Stromal cell of bone marrow (primary cell): ENCODE measurements around the gene AGBL4.

Experiments used
- DNase-seq: peaks from one replicate; pipeline ENCODE4 v3.0.0-alpha.2; 2012; ENCODE audit warnings: low read depth

The AGBL4 gene

DNA sequence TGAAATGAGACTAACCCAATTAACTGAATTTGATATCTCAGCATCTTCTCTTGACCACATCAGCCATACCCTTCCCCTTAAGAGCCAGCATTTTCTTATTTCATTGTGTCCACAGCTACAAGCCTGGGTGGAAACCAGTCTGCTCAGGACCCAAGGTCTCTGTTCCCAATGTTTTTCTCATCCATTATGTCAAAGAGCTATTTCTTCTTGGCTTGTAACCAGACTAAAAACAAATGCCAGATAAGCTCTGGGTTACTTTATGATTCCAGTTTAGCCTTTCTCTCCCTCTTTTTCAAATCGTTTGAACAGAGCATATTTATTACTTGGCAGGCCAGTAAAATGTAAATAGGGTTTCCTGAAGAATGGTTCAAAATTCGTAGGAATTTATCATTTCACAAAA is 1442.5 kb downstream of the AGBL4 start:
- no peak for DNase-seq

DNA sequence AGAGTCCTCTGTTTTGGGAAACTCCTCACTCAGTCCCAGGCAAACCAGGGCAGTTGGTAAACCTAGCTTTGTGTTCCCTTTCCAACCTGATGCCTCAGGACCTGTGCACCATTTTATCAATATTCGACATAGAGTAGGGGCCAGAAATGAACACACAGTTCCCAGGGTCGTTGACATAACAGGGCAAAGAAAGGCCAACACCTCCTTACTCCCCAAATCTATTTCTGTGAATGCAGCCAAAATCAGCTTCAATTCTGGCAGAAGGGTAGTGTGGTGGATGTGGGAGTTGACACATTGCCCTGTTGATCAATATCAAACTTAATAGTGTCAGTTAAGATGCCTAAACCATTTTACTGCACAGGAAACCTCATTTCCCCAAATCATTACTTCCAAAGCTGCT is 1447.2 kb downstream of the AGBL4 start:
- DNase-seq = no peak

DNA sequence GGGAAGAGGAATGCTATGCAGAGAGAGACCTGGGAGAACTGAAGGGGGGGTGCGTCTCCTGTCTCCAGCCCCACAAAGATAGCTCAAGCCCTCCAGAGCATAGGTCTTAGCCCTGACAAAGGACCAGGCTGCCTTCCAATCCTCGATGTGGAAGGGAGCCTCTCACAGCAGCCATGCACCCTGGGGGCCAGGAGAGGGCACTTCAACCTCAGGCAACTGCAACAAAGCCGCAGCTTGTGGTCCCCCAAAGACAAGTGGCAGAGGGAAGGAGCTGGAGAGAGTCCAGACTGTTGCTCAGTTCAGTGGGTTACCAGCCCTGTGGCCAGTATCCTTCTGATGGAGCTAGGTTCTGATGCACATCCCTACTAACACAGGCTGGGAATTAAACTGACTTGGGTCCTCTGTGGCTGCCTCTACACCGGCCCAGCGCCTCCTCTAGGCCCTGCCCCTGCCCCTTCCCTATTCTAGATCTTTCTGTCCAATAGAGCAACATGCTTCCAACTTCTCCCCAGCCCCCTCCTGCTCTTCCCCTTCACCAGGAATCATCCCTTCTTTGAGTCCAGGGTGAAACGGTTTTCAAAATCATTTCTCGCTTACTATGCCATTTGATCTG is 1451.0 kb downstream of the AGBL4 start:
- DNase-seq = peak; percentile 28

DNA sequence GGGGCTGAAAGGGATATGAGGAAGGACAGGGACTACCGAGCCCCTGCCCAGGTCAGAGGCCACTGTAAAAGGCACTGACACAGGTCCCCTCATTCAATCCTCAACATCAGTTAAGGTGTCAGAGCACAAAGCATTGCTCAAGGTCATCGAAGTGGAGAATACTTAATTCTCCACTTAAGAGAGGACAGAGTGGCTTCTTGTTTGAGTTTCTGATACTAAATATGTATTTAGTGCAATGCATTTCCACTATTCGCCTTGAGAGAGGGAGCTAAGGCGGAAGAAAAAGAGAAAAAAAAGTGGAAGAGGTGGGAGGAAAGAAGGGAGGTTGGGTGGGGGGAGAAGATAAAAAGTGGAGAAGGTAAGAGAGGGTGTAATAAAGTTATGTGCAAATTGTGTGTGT is 1451.6 kb downstream of the AGBL4 start:
- no peak for DNase-seq

DNA sequence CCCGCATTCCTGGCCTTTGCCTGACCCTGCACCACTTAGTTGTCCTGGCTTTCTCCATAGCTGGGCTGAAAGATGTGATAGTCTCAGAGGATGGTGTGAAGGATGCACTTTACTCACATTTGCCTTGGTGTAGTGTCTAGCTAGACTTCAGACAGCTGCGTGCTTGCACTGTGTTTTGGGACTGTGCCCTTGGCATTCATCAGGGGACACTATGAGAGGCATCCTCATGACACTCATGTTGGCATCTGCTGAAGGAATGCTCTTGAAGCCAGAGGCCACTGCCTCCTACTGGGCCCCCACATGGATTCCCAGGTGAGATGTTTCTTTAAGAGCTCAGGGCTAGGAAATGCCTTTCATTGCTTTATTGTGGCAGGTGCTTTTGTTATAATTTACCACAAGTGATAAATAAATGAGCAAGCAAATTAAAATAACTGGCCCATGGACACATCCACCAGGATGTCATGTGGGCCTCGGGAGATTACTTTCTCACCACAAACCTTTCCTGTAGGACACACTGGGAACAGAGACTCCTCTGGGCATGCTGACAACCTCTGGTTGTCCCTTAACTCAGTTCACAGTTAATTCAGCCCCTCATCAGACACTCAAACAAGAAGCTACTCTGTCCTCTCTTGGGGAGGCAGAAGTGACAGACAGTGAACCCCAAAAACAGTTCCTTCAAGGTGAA is 1452.3 kb downstream of the AGBL4 start:
- DNase-seq = no peak

DNA sequence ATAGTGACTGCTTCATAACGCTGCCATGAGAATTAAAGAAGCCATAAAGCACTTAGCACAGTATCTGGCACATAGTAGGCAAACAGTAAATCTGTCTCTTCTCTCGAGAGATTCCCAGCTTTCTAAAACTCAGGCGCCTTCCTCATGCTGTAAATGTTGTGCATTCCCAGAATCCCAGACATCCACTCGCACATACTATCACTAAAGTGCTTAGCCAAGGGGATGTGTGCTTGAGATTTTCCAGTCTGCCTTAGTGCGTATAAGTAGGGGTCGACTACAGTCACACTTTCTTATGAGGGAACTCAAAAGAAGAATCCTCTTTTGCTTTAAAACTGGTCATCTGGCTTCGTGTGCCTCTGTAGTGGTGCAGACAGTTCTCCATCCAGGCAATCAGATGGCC is 1453.2 kb downstream of the AGBL4 start:
- no peak for DNase-seq

DNA sequence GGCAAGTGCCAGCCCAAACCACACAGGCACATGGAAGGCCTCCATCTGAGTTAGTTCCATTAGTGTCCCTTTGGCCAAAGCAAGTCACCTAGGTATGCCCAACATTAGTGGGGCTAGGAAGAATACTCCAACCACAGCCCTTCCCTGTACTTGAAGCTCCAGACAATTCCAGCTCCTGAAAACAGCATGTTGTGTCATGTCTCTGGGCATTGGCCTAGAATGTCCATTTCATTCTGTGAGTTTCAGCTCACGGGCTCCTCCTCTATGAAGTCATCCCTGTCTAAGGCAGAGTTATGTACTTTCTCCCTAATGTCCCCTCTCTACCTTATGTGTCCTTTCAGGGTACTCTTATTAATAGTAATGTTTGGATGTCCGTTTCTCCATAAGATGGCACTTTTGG is 1455.3 kb downstream of the AGBL4 start:
- DNase-seq = no peak

DNA sequence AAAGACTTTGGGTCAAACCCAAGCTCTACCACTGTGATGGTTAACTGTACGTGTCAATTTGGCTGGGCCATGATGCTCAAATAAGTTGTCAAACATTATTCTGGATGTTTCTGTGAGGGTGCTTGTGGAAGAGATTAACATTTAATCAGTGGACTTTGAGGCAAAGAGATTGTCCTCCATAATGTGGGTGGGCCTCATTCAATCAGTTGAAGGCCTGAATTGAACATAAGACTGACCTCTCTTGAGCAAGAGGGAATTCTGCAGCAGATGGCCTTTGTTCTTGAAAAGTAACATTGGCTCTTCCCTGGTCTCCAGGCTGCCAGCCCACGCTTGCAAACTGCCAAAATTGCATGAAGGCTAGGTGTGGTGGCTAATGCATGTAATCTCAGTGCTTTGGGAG is 1457.3 kb downstream of the AGBL4 start:
- no peak for DNase-seq

DNA sequence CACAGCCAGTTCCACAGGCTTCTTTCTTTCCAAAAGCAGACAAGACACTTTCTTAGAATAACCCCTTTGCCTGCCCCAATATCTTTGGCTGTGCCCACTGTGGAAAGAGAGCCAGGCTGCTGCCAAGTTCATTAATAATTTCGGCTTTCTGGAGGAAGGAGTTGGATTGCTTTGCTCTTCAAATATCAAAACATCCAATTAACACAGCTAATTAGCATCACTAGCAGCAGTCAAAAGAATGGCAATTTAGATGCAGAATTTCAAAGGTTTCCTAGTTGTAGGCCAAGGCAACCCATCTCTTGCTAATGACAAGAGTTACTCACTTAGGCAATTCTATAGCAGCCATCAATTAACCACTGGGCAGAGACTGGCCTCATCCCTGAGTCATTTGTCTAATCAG is 1460.7 kb downstream of the AGBL4 start:
- no peak for DNase-seq

DNA sequence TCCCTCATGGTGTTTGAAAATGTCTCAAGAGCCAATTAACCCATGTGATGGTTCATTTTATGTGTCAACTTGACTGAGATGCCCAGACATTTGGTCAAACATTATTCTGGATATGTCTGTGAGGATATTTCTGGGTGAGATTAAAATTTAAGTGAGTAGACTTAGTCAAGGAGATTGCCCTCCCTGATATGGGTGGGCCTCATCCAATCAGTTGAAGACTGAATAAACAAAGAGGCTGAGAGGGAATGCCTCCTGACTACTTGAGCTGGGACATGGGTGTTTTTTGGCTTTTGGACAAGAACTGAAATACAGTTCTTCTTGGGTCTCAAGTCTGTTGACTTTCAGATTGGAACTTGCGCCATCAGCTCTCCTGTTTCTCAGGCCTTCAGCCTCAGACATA is 1462.3 kb downstream of the AGBL4 start:
- no peak for DNase-seq

DNA sequence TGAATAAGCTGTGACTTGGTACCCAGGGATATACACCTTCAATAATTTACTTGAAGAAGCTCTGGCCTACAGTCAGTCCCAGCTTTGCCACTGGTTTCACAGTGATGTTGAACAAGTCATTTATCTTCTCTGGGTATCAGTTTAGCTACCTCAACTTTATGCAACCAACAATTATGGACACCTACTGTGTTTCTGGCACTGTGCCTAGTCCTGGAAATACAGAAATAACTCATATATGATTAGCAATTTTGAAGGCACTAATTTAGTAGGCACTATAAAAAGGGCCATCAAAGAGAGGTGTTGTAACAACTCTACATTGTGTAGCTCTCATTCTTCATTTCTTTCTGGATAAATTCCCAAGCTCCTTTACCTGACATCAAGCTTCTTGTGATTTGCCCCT is 1463.2 kb downstream of the AGBL4 start:
- DNase-seq = no peak

DNA sequence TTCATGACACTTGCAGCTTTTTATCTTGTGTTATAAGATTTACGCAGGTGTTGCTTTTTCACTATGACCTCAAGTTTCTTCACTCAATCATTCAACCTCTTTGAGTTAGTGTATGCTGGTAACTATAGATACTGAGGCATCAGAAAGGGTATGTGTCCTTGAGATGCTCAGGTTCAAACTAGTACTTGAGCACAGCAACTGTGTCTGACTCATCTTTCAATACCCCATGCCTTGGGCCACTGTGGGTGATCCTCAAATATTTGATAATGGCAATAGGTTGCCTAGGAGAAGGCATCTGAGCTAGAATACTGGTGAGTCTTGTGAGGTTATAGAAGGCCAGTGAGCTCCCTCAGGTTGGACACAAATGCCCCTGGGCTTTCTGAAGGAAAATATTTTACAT is 1463.6 kb downstream of the AGBL4 start:
- DNase-seq = no peak

DNA sequence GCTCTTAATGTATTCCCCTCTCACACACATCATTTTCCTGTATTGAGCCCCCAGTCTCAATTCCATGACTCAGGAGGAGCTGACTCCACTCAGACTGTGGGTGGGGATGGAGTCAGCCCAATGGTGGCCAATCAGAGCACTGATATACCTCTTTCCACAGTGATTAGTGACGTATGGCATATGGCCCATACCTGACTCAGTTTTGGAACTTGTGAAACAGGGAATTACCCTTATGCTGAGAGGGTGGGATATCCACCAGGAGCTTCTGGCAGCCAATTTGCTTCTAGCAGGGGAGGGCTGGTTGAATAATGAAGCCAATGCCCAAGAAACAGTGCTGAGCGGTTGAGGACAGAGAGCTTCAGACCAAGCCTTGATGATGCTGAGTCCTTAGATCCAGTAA is 1465.4 kb downstream of the AGBL4 start:
- no peak for DNase-seq

DNA sequence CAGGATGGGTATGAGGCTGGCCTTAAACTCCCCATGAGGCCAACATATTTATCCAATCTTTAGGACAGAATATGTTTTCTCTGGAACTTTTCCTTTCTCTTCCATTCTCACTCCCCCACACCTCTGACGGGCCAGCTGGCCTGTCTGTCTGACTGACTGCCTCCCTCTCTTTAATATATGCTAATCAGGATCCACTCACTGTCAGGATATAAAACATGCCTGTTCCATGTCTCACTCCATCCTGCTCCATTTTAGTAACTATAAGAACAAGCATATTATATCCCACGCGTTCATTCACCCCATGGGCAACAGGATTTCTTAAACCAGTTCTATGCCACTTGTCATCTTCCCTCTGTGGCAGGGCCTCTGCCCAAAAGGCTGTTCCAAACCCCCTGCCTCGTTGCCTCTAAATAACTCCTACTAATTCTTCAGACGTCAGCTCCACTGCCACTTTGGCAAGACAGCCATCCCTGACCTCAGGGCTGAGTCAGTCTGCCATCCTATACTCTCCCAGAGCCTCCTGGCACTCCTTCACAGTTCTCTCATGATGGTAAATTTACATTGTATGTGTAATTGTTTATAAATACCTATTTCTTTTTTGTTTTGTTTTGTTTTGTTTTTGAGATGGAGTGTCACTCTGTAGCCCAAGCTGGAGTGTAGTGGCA is 1467.4 kb downstream of the AGBL4 start:
- no peak for DNase-seq

DNA sequence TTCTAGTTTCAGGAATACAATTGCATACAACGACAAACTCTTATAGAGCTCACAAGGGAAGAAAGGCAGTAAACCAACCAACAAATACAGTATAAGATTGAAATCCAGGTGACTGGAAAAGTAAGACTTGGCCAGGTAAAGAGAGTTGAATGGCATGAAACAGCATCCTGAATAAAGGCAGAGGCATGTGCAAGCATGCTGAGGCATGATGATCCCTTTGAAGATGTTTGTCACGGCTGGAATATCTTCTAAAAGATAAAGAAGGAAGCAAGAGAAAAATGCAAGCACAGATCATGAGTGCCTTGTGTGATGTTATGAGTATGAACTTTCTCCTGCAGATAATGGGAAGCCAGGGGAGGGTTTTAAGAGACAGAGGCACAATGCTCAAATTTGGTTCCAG is 1468.5 kb downstream of the AGBL4 start:
- DNase-seq = no peak

DNA sequence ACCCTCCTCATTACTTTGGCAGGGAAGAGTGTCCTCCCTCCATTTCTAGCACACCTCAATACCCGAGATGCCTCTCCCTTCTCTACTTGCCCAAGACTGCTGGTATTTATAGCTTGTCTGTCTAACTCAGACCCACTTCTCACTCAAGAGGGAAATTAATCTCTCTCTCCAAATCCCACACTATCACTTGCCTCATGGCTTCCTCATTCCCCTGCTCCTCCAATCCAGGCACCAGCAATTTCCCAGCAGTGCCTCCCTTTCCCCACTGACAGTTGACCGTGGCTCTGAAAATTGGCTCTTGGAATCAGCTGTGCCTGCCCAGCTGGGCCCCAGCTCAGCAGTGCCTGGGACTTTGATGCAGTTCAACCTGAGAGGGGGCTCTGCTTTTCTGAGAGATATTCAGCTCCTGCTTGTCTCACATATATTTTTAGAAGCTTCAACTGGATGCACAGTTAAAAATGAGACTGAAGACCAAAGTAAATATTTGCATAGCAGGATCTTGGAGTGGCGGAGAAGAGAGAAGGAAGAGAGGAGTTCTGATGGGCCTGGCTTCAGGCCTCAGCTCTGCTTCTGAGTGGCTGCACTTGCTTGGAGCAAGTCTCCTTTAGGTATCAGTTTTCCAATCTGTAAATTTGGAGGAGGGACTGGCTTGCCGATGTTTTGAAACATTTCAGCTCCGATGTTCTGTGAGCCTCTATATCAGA is 1470.7 kb downstream of the AGBL4 start:
- DNase-seq = no peak

DNA sequence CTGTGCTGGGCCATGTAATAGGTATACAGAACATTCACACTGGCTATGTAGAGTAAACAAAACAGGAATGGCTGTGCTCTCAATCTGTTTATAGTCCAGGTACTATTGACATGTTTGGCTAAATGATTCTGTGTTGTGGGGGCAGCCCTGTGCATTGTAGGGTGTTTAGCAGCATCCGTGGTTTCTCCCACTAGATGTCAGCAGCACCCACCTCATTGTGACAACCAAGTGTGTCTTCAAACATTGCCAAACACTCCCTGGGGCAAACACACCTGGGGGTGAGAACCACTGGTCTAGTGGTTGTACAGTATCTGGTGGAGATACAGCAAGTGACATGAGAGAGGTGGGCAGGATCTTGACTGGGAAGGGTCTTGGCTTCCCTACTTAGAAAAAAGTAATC is 1471.3 kb downstream of the AGBL4 start:
- no peak for DNase-seq

DNA sequence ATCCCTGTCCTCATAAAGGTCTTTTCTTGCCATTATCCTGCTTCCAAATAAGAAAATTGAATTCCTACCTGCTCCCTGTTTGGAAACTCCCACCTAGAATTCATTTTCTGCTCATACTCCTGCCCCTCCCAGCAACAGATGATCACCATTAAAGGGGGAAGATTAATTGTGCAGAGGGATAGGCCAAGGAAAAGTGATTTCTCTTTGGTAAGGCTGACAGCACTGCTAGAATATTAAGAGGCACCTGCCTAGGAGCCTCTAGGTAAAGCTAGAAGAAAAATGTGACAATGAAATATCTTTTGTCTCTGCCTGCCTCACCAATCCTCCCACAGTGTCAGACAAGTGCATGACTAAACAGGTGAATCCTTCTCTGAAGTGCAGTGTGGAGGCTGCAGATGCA is 1474.8 kb downstream of the AGBL4 start:
- DNase-seq = no peak

DNA sequence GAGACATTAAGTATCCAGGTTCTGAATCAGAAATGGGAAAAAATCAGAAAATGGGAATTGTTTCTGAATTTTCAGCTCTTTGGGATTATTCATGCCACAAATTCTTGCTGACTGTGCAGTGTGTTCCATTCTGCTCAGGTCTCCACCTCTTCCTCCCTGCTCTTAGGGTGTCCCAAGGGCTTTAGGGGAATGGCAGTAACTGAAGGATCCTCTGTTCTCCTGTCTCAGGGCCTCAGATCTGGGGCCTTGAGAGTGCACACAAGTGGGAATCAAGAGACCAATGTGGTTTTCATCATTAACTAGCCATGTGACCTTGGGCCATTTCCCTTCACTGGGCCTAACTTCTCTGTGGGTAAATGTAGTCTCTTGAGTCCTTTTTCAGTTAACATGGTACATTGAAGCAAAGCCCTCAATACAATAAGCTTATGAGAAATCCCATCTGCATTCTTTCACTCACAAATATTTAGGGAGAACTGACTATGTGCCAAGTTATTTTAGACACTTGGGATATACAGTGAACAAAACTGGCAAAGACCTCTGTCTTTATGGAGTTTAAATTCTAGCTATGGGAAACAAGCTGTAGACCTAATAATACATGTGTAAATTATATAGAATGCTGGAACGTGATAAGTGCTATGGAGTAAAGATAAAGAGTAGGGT is 1476.1 kb downstream of the AGBL4 start:
- no peak for DNase-seq

DNA sequence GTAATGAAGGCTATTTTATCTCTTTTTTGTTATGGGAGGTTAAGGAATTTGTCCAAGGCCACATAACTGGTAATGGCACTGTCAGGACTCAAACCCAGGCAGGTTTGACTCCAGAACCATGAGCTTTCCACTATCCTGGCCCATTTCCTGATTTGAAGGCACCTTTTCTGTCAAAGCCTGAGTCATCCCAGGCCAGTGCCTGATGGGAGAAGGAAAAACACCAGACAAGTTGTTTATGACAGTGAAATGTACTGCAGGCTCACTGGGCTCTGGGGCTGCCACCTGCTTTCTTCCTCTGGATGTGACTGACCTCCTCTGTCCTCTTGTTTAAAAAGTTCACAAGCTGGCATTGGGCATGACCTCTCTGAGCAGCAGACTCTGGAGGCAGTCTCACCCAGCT is 1479.9 kb downstream of the AGBL4 start:
- DNase-seq = no peak

DNA sequence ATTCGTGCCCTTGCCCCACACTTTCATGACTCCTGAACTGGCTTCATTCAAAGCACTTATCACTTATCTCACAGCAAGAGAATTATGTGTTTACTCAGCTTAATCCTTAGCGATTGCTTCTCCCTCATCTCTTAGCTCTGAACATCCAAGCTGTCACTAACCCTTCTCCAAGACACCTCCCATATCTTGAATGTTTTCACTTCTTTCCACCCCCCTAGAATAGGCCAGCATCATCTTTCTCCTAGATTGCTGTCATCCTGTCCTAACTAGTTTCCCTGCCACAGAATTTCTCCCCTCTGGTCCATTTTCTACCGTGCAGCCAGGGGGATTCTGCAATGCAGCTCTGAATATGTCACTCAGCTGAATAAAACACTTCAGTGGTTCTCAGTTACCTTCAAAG is 1483.2 kb downstream of the AGBL4 start:
- DNase-seq = no peak

DNA sequence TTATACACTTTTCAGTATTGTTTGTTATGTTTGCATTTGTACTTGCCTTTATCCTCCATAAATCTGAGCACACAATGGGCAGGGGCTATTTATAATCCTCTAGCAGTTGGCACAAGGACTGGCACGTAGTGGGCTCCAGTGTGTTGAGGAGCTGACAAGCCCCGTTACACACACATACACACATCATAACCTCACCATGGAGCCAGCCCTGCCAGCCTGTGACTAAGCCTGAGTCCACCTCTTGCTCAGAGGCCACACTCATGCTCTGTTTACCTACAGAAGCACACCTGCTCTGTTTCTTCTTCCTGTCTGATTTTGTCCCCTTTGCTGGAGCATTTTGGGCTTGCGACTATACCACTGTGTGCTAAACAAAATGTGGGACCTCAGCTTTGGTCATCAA is 1487.3 kb downstream of the AGBL4 start:
- DNase-seq = no peak

DNA sequence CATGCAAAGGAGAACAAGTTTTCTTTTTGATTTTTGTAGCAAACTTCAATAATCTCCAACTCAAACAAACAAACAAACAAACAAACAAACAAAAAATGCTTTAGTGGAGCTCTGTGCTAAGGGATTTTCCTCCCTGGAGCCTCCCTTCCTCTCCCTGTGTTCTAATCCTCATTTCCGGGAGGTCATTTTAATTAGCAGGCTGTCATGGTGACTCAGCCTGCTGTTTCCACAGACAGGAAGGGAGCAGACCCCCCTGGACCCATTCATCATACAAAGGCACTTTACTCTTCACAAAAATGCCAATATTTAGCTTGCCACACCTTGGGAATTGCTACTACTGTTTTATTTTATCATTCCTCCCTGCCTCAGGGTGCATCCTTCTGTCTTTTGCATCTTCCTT is 1490.8 kb downstream of the AGBL4 start:
- DNase-seq = no peak
